HuH-7 (cell line): ENCODE data around the gene CLMP.
"Not testable (repeated sequence)": the region's sequence is repeated elsewhere in the genome, so short reads cannot be mapped to it uniquely, and the experiment has no call there.

Source experiments
- DNase-seq: peaks from one replicate; pipeline ENCODE4 v3.0.0; 2011; ENCODE audit warnings: low spot score

The CLMP gene

DNA sequence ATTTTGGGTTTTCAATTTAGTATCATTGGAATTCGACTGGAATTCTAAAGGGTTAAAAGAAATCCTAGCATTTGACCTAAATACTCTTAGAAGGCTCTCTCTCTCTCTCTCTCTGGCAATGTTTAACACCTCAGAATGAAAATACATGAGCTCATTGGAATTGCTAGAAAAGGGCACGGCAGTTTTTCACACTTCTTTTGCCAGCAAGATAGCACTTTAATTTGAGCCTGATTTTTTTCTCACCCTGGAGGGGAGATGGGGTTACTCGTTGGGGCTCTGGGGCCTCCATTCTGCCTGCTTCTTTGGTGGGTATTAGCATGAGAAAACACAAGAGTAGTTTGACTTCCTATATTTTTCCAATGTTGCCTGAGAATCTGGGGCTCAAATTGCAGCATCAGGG is 22.8 kb upstream of the CLMP start:
- DNase-seq: no peak

DNA sequence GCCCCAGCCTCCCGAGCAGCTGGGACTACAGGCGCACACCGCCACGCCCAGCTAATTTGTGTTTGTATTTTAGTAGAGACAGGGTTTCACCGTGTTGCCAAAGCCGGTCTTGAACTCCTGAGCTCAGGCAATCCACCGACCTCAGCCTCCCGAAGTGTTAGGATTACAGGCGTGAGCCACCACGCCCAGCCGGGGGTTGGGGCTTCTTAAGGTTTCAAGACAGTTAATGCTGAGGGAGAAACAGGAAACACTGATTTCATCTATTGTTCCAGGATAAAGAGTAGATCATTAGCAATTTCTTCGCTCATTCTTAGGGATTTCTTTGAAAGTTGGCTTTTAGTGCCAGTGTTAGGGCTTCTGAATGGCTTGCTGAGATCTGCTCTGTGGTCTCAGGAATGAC is 21.2 kb upstream of the CLMP start:
- no peak for DNase-seq

DNA sequence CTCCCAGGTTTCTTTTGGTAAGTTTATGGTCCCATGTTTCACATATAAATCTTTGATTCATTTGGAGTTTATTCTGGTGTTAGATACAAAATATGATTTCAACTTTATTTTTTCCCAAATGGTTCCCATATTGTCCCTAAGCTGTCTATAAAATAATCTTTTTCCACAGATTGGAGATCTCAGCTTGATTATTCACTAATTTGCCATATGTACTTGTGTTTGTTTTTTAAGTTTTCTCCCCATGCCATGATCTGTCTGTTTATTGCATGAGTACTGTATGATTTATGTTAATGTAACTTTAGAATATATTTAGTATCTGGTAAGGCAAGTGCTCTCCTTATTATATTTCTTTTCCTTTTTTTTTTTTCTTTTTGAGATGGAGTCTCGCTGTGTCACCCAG is 19.9 kb upstream of the CLMP start:
- no peak for DNase-seq

DNA sequence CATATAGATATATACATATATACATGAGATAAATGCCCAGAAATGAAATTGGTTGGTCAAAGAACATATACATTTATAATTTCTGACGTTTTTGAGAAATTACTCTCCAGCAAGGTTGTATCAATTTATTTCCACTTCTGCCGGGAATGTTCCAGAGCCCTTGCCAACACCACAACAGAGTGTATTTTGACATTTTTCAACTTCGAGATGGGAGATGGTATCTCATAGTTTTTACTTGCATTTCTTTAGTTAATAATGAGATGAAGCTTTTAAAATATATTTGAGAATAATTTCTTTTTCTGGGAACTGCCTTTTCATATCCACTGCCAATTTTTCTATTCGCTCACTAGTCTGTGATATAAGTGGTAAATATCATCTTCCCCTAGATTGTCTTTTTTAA is 19.3 kb upstream of the CLMP start:
- no peak for DNase-seq

DNA sequence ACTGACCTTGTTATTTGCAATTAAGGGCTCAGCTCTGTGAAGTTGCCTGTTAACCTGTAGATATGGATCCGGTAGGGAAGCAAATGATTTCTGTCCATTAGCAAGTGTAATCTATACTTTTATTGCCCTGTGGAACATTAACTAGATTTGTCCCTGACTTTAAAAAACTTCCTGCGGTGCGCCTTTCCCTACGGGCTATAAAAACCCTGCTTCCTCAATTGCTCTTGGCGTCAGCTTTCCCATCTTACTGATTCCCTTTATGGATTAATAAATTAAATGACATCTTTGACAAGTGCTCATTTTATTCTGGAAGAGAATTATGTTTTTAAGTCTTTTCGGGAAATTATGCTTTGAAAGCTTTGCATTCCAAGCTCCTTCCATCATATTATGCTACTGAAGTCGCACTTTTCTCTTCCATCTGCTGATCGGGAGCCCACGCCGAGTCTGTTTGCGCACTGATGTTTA is 18.3 kb upstream of the CLMP start:
- DNase-seq: peak; percentile 53

DNA sequence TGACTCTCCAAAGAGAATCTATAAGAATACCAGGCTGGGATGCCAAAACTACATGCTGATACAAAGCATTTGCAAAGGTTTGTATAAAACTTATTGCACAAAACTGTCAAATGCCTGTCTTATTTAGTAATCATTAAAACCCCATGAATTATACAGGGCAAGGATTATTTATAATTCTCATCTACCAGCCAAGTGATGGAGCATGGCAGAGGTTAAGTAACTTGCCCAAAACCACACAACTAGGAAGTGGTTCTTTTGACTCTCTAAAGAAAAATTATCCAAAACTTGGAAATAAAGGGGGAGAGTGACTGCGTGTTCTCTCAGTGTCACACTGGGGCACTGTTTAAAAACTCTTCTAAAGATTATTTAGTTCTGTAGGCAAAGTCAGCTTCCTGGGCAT is 17.4 kb upstream of the CLMP start:
- DNase-seq: no peak

DNA sequence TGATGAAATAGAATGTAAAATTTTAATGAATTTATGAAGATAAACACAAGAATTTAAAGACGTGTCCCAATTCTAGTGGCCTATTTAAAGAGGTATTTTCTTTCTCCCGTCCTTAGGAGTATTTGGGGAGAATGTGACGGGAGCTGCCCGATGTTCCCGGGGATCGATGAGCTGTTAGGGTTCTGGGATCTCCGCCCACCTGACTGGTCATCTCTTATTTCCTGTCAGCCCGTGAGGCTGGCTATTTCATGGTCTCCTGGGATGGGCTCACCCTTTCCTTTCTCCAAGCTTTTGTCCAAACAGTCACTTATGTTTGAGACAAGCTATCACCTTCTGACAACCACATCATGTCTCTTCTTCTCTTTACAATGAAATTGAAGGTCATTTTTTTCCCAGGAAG is 16.9 kb upstream of the CLMP start:
- no peak for DNase-seq

DNA sequence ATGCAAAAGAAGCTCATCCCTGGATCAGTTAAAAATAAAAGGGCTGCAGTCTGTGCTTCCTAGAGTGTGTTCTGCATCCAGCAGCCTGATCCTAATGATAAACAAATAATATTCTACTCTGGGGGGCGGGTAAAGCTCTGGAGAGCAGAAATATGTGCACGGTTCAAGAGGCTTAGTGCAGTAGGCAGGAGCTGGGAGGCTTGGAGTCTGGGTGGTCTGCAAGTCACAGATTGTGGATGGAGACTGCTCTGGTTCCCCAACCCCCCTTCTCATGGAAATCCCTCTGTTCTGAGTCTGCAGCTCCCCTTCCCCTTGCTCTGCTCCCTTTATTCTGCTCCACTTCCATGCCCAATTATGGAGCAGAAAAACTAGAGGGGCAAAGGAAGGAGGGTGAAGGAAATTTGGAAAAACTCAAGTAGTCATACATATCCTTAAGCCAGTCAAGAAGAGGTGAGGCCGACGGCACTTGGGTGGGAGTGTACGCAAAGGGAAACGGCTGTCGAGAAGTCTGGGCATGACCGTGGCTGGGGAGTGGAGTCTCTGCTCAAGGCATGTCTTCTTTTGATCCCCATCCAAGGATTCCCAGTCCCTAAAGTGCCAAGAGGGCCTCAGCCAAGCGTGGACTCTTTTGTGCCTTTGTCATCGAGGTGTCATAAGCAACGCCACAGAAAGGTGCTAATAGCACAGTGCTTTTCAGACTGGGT is 16.3 kb upstream of the CLMP start:
- DNase-seq: no peak

DNA sequence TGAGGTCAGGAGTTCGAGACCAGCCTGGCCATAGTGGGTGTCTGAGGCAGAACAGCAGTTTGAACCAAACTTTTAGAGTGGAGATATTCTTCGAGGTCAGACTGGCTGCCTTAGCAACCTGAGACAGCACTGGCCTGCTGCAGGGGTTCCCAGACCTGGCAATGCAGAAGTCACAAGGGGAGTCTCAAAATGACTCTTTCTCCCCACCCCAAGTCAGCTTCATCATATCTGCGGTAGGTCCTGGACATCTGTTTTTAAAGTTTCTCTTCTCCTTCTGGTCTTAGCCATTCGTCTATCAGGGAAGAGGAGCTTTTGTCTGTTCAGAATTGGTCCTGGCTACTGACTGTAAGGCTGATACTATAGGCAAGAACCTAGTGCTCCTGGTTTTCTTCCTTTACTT is 14.5 kb upstream of the CLMP start:
- DNase-seq: no peak

DNA sequence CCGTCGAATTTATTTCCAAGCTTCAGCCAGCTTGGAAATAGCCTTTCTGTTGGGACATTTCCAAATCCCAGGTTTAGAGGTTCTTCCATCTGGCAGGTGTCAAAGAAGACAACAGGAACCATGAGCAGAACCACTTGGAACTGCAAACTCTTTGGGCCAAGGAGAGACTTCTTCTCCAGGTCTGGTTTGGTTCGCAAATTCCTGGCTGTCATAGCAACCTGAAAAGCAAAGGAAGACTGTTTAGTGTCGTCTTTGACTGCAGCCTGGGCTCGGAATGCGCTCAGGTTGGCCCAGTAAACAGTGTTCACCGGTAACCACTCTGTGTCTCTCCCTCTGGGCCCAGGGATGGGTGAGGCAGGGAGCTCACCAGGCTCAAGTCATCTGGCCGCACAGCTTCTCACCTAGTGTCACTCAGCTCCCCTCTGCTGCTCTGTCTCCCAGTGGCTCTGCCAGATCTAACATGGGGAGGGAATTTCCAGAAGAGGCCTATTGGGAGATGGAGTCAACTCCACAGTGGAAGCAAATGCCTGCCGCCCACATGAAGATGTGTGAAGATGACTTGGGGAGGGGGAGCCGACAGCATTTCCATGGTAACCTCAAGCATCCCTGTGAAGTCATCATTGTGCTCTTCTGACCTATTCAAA is 11.9 kb upstream of the CLMP start:
- no peak for DNase-seq

DNA sequence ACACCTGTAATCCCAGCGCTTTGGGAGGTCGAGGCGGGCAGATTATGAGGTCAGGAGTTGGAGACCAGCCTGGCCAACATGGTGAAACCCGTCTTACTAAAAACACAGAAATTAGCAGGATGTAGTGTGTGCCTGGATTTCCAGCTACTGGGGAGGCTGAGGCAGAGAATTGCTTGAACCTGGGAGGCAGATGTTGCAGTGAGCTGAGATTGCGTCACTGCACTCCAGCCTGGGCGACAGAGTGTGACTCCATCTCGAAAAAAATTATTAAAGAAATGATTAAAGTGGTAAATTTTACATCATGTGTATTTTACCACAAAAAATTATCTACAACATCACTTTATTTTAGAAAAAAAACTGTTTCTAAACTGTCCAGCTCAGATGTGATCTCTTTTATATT is 11.0 kb upstream of the CLMP start:
- not testable (repeated sequence) for DNase-seq

DNA sequence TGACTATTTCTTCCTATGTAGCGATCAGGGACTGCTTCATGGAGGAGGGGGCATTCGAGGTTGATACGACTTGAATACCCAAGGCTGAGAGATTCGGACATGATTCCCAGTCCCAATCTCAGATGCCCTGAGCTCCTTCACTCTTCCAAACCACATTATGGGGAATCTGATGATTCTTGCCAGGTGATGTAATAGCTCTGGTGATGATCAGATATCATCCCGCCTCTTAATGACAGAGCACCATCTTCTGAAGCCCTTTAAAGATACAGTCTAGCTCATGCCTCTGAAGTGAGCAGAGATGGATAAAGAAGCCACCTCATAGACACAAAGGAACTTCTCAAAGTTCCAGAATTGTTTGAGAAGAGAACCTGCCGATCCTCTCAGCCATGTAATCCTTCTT is 8.9 kb upstream of the CLMP start:
- DNase-seq: no peak

DNA sequence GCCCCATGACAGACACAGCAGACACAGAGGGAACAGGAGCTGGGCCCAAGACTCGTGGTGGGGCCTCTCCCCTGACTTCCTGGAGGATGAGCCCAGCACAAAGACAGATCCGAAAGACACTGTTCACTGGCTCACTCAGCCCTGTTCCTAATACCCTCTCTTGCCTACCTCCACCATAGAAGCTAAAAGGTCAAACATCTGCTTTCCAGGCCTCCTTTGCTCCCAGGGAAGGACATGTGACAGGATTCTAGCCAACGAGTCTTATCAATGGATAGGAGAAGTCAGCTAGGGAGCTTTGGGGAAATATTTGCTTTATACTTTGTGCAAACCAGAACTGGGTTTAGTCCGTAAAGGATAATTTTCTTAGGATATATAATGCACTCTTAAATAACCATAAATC is 8.4 kb upstream of the CLMP start:
- DNase-seq: no peak

DNA sequence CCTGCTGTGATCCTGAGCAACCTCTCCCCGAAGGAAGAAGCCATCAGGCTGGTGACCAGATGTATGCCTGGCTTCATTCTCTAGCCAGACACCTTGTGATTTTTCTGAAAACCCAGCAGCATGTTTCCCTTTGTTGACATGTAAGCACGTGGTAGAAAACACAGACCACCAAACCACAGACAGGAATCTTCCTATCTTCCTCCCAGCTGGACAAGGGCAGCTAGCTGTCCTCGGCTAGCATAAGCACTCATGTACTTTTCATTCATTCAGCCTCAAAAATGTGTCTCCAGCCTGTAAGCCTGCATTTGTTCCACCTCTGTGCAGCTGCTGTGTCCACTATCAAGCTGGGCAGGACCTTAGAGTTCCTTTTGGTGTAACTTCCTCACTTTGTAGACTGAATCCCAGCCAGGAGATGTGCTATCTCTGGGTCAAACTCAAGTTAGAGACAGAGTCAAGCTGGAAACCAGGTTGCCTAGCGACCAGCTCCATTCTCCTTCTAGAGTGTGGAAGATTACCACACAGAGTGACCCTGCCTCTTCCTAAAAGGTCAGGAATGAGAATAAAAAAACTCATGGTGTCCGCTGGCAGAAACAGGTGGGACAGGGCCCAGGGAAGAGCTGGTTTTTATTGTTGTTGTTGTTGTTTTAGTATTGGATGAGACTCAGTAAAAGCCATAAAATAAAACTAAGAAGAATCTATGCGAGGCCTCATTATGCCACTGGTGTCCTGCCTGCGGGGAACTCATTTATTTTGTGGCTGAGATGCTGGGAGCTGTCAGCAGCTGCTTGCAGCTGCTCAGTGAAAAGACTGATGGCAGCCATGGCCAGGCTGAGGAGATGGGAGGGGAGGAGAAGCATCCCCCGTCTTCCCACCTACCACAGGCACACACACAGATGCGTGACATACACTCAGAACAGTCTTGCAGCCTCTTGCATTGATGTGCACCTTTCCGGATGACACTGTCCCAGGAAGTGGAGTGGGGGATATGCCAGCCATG is 7.4 kb upstream of the CLMP start:
- DNase-seq: no peak

DNA sequence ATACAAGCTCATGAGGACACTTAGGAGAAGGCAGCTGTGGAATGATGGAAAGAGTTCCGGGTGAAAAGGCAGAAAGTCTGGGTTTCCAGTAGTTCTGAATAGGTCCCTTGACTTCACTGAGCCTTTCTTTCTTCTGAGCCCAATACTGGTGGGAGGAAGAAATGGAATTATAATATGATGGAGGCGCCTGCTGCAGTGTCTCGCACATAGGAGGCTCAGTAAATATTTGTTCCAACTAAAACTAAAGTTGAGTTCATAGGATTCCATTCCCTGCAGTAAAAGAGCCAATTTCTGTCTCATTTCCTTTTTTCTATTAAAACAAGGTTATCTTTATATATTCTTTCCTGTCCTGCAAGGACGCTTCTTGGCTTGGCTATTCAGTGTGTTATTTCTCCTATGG is 5.2 kb upstream of the CLMP start:
- no peak for DNase-seq

DNA sequence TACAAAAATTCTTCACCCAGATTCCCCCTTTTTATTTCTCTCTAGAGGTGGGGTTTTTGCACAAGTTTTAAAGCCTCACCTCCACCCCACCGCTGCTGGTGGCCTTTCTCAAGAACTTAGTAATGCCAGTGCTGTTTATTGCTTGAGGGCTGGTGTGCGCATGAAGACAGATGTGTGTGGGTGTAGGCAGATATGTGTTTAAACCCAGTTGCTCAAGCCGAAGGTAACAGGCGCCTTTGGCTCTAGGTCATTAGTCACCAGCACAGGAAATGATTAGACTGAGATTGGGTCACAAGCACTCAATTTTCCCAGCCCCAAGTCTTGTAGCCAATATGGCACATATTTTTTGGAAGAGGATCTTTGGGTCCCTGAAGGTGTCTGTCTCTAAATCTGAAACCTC is 2.7 kb upstream of the CLMP start:
- DNase-seq: no peak

DNA sequence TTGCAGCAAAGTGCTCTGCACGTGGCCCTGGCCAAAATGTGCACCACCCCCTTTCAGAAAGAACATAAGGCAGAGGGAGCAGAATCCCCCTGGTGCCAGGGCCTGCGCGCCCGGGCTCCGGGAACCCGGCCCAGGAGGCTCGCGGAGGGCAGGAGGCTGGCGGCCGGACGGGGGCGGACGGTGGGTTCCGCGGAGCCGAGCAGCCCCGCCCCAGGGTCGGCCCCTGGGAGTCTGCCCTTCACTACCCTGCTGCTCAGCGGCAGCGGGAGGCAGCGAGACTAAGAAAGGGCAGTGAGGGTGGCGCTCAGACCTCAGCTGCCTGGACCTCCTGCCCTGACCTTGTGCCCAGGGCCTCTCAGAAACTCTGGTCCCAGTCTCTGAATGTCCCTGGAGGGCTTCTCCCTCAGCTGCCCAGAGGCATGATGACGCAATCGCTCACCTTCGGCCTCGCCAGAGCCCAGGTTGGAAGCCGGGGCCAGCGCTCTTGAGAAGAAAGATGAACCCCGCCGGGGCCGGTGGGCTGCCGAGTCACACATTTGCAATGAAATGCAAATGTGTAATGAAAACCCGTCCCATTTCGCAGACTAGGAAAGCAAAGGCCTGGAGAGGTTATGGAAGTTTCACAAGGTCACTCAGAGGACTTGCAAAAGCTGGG is 1.1 kb upstream of the CLMP start:
- no peak for DNase-seq

DNA sequence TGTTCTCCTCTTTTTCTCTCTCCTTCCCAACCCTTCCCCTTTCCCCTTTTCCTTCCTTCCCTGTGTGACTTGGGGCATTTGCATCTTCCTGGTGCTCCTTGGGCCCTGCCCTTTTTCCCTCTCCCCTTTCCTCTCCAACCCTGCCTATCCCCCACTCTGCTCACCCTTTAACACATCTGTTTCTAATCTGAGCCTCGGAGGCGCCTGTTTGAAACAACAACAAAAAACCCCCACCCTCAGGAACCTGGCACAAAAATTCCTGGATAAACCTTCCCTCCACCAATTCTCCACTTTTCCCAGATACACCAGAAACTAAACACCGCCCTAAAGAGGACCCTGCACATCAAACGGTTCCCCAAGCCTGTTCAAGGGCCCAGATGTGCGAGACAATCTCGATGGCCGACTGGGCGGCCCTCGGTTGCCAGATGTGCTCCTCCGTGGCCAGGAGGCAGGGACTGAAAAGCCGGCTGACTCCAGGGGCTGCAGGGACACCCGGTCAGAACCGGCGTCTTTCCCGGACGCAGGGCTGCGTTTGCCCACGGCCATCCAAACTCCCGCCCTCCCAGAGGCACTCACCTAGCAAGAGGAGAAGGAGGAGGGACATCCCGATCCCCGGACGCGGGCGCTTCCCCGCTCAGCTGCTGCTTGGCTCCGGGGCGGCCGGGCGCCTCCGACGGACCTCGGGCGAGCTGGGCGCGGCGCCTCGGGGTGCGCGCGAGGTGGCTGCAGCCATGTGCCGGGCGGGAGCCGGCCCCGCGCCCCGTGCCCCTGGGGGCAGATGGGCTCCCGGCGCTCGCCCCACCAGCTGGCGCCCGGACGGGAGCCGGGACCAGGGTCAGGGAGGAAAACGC is 486 bp downstream of the CLMP start:
- no peak for DNase-seq

DNA sequence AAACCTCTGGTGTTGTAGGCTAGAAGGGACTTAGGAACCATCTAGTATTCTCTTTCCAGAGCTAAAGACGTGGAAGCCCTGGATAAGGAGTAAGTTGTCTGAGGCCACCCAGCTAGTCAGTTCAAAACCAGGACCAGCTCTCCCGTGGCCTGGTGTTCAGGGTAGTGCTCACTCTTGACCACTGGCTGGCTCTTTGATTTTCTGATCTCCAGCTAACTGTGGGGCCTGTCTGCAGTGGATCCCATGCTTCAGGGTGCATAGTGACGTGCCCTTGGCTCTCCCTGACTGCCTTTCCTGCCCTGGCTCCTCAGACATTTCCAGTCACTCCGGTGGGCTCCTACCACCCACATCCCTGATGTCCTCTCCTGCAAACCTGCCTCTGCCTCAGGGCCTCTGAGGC is 1.3 kb downstream of the CLMP start:
- no peak for DNase-seq

DNA sequence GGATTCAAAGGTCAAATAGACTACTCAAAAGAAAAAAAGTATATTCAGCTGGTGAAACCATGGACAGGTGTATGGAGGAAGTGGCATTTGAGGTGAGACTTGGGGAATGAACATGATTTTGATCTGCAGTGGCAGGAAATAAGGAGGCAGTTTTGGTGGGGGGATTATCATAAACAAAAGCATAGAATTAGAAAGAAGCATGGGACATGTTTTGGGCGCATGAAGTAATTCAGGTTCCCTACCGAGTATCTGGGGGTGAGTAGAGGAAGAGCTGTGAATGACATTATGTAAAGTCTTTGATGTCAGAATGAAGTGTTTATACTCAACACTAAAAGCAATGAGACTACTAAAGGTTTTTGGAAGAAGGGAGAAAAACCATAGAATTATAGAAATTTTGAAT is 3.1 kb downstream of the CLMP start:
- DNase-seq: no peak

DNA sequence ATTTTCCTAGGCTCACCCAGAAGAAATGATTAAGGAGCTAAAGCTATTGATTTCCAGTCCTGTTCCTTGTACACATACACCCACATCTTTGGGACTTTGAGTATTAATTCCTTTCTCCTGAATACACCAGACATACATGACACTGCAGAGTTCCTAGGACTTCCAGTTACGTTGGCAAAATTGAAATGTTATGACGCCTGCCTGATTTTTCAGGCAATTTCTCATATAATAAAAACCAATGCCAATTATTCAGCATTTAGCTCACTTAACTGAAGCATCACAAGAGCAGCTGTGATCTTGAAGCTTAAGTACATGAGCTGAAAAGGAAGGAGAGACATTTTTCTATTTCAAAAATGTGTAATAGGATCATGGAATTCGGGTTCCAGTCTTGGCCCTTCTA is 4.5 kb downstream of the CLMP start:
- DNase-seq: no peak
